HCT116 (cell line): ENCODE results near the gene ADK.
"Not testable (repeated sequence)": the region's sequence is repeated elsewhere in the genome, so short reads cannot be mapped to it uniquely, and the experiment has no call there.

Experiments used
- EZH2 ChIP-seq: fragments of 200-600 bp; sonication (generic); IDR thresholded peaks from 2 replicates; pipeline ENCODE4 v1.6.1; 2017; ENCODE audit warnings: antibody characterized with exemption, mixed run types
- EZH2phosphoT487 ChIP-seq: fragments of 200-600 bp; IDR thresholded peaks from 2 replicates; pipeline ENCODE4 v1.6.1; 2018; ENCODE audit warnings: antibody characterized with exemption, borderline replicate concordance
- FOSL1 ChIP-seq: IDR thresholded peaks from 2 replicates; pipeline ENCODE4 v1.6.1; 2012; ENCODE audit warnings: low read depth
- POLR2A ChIP-seq: IDR thresholded peaks from 2 replicates; pipeline ENCODE4 v1.7.0; 2011; ENCODE audit warnings: borderline replicate concordance; ENCODE audit not compliant: insufficient read depth, insufficient read length; ENCODE audit errors: extremely low read depth
- POLR2AphosphoS5 ChIP-seq: IDR thresholded peaks from 2 replicates; pipeline ENCODE4 v1.6.1; 2011; ENCODE audit warnings: mild to moderate bottlenecking, low read depth, low read length, moderate library complexity
- SRF ChIP-seq: IDR thresholded peaks from 2 replicates; pipeline ENCODE4 v1.6.1; 2012; ENCODE audit warnings: low read depth
- YY1 ChIP-seq: IDR thresholded peaks from 2 replicates; pipeline ENCODE4 v1.6.1; 2011; ENCODE audit warnings: low read length, low read depth, moderate library complexity, mild to moderate bottlenecking; ENCODE audit not compliant: insufficient replicate concordance; ENCODE audit errors: extremely low read depth
- TF ChIP-seq, protein P1 (sequence below), 3 experiments: fragments of 200-600 bp in 1 of 3; sonication (generic) in 1 of 3; IDR thresholded peaks in 2 of 3; conservative IDR thresholded peaks in 1 of 3; 2 replicates each; pipeline ENCODE4 v1.5.1; 2012 to 2017; ENCODE audit warnings: low read depth in 2 of 3, low read length in 2 of 3, antibody characterized with exemption in 1 of 3, borderline replicate concordance in 1 of 3, control low read depth in 1 of 3, mild to moderate bottlenecking in 1 of 3, mixed read lengths in 1 of 3, mixed run types in 1 of 3, moderate library complexity in 1 of 3; ENCODE audit not compliant: insufficient read depth in 1 of 3
- TF ChIP-seq, protein P2 (sequence below): IDR thresholded peaks from 2 replicates; pipeline ENCODE4 v1.6.1; 2012
- TF ChIP-seq, protein P3 (sequence below): IDR thresholded peaks from 2 replicates; pipeline ENCODE4 v1.6.1; 2012

DNA sequence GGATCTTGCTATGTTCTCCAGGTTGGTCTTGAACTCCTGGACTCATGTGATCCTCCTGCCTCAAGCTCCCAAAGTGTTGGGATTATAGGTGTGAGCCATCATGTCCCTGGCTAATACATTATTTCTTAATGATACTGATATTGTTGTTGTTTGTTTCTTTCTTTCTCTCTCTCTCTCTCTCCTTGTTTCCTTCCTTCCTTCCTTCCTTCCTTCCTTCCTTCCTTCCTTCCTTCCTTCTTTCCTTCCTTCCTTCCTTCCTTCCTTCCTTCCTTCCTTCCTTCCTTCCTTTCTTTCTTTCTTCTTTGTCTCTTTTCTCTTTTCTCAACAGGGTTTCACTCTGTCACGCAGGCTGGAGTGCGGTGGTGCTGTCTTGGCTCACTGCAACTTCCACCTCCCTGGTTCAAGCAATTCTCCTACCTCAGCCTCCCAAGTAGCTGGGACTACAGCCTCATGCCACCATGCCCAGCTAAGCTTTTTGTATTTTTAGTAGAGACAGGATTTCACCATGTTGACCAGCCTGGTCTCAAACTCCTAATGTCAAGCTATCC, 149.1 kb downstream of the ADK start:
- TF ChIP-seq, protein P1, sequence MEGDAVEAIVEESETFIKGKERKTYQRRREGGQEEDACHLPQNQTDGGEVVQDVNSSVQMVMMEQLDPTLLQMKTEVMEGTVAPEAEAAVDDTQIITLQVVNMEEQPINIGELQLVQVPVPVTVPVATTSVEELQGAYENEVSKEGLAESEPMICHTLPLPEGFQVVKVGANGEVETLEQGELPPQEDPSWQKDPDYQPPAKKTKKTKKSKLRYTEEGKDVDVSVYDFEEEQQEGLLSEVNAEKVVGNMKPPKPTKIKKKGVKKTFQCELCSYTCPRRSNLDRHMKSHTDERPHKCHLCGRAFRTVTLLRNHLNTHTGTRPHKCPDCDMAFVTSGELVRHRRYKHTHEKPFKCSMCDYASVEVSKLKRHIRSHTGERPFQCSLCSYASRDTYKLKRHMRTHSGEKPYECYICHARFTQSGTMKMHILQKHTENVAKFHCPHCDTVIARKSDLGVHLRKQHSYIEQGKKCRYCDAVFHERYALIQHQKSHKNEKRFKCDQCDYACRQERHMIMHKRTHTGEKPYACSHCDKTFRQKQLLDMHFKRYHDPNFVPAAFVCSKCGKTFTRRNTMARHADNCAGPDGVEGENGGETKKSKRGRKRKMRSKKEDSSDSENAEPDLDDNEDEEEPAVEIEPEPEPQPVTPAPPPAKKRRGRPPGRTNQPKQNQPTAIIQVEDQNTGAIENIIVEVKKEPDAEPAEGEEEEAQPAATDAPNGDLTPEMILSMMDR (IDR thresholded peaks at IDR 0.05 in 2 of 3, conservative IDR thresholded peaks at IDR 0.05 in 1 of 3; ENCODE audit: borderline replicate concordance in 1 of 3, insufficient read depth in 1 of 3, low read depth in 2 of 3, low read length in 2 of 3), result not testable (repeated sequence)
- TF ChIP-seq SRF, EZH2, POLR2A, EZH2phosphoT487, FOSL1, YY1, POLR2AphosphoS5: not testable (repeated sequence)
- TF ChIP-seq, protein P2, sequence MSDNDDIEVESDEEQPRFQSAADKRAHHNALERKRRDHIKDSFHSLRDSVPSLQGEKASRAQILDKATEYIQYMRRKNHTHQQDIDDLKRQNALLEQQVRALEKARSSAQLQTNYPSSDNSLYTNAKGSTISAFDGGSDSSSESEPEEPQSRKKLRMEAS, result not testable (repeated sequence)
- TF ChIP-seq, protein P3, sequence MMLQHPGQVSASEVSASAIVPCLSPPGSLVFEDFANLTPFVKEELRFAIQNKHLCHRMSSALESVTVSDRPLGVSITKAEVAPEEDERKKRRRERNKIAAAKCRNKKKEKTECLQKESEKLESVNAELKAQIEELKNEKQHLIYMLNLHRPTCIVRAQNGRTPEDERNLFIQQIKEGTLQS, result not testable (repeated sequence)
